Uterus (tissue), 2 donors: Measurements from ENCODE around the gene CDSN.

Experiments used
- CTCF ChIP-seq, 4 experiments: fragments of 200-600 bp in 2 of 4; fragments of 450-650 bp in 2 of 4; sonication (generic) in 2 of 4; IDR thresholded peaks; one replicate each; pipeline ENCODE4 v1.5.1; 2016 to 2019; ENCODE audit warnings: antibody characterized with exemption in 4 of 4, mild to moderate bottlenecking in 2 of 4, moderate library complexity in 1 of 4
- POLR2A ChIP-seq, 2 donors: fragments of 450-650 bp; IDR thresholded peaks; one replicate each; pipeline ENCODE4 v1.6.1; 2016; ENCODE audit warnings: antibody characterized with exemption in 2 of 2, mild to moderate bottlenecking in 1 of 2, moderate library complexity in 1 of 2

- no peak for TF ChIP-seq CTCF (IDR thresholded peaks at IDR 0.05)
- TF ChIP-seq POLR2A (IDR thresholded peaks at IDR 0.05): no peak
Observed at GRCh38 chr6:31130751-31131150, 10.5 kb upstream of the CDSN start.
